Measurements from ENCODE around the gene PIGZ. TPM values are rescaled to one million over a fixed set of nuclear protein-coding genes. Genes with fewer than 3 reads are reported as not detected.

Gene PIGZ
- total RNA-seq, 1 experiment from 2014 or later, result 1.4 TPM

DNA sequence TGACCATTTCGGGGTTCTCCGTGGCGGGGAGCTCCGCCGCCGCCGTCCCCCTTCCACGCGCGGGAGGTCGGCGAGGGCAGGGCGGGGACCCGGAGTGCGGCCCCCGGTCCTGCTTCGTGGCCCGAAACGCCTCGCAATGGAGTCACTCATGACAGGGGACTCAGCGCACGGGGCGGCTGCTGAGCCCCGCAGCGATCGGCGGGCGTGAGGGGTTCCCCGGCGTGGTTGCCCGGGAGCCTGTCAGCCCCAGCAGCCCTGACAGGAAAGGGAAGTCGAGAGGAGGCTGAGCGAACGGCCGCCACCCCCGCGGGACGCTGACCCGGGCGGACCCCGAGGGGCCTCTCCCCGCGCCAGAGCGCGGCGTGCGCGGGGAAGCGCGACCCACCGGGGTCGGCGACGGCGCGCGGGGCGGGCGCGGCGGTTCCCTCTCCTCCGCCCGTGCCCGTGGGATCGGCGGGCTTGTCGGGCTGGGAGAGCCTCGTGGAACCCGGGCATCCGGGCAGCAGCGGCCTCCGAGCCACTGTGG lies 564 bp upstream of the PIGZ start:
- ATAC-seq, result peak; percentile 39
- peak overlapping the region; percentile 64 for H3K9ac ChIP-seq (ENCODE audit: low read length)
- ChIA-PET POLR2A (no interaction called here), CTCF (interaction anchor here (0.7 to 2.4 kb wide), 3 partner anchors 360 to 447 kb away, joined by 3 to 18 read pairs (median 3); no protein-coding TSS in a partner anchor), RAD21 (ENCODE audit: low non-redundant PET in 1 of 2, low total read pairs in 2 of 2, uncharacterized antibody in 2 of 2, unreplicated experiment in 2 of 2) (interaction anchor here (1.0 kb wide), 2 partner anchors 360 kb away, joined by 3 to 4 read pairs; no protein-coding TSS in a partner anchor)
- H3K36me3 ChIP-seq (ENCODE audit: control insufficient read depth in 1 of 2, insufficient read depth in 2 of 2, low read length in 2 of 2), result no peaks in the 10 kb centered on the region
- no TSS peak for BruUV-seq (replicated peaks)
- H4K20me1 ChIP-seq (ENCODE audit: insufficient read depth), result no peaks in the 10 kb centered on the region
- no peaks in the 10 kb centered on the region for H3K9me2 ChIP-seq (ENCODE audit: insufficient read depth)
- H2AFZ ChIP-seq (ENCODE audit: low read depth, low read length, poor library complexity, severe bottlenecking), result peak overlapping the region; percentile 16
- peak overlapping the region; percentile 97 for H3K4me2 ChIP-seq (ENCODE audit: low read length)
- no peaks in the 10 kb centered on the region for H3K27me3 ChIP-seq (ENCODE audit: insufficient read depth, low read length)
- peak overlapping the region; percentile 47; the same call in 1 of the 2 replicates for H3K27ac ChIP-seq (ENCODE audit: low read depth, low read length)
- no peaks in the 10 kb centered on the region for H3K79me2 ChIP-seq (ENCODE audit: insufficient read depth, low read length)
- intact Hi-C loops (cut with micrococcal nuclease), result loop anchor here (5.0 kb wide), 1 partner anchor 442 kb away; no protein-coding TSS in a partner anchor
- no peaks in the 10 kb centered on the region for H3K9me3 ChIP-seq (ENCODE audit: control insufficient read depth in 1 of 2, insufficient read depth in 1 of 2, low read depth in 1 of 2, low read length in 2 of 2)
- H3K4me1 ChIP-seq (ENCODE audit: control insufficient read depth in 1 of 2, insufficient read depth in 2 of 2, low read length in 2 of 2), result peaks cover 7 to 21% of the 10 kb centered on the region in 2 experiments; a peak in 2 of 4 replicates
- peak overlapping the region; percentile 47 to 67 for H3K4me3 ChIP-seq (replicated peaks in 1 of 2; ENCODE audit: low read depth in 1 of 2, low read length in 2 of 2)
- TF ChIP-seq ELF1 (IDR thresholded peaks at IDR 0.05; ENCODE audit: borderline replicate concordance, low read depth), result no peak
- TF ChIP-seq RAD21 (IDR thresholded peaks at IDR 0.05; ENCODE audit: low read depth), result no peak
- TF ChIP-seq, protein P1, sequence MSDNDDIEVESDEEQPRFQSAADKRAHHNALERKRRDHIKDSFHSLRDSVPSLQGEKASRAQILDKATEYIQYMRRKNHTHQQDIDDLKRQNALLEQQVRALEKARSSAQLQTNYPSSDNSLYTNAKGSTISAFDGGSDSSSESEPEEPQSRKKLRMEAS (IDR thresholded peaks at IDR 0.05), result no peak
- TF ChIP-seq SIN3A (IDR thresholded peaks at IDR 0.05; ENCODE audit: low read depth), result no peak
- no peak for TF ChIP-seq EGR1 (IDR thresholded peaks at IDR 0.05; ENCODE audit: low read depth)
- no peak for TF ChIP-seq YY1 (IDR thresholded peaks at IDR 0.05; ENCODE audit: extremely low read depth, insufficient replicate concordance, low read depth, low read length)
- TF ChIP-seq CEBPB (IDR thresholded peaks at IDR 0.05; ENCODE audit: low read depth), result no peak
- no peak for TF ChIP-seq POLR2AphosphoS5 (IDR thresholded peaks at IDR 0.05; ENCODE audit: low read depth, low read length)
- no peak for DNase-seq (ENCODE audit: low read depth, low spot score)

All from HCT116 (cell line).